ENCODE data around the gene MYO7B.
A peak's percentile ranks its signal among the peaks of the same experiment; 100 is the strongest.

The MYO7B gene

GRCh38 chr2:127590386-127591190, 55.1 kb downstream of the MYO7B start:
- no peak for DNase-seq

- peak; percentile 52 for DNase-seq
Observed at GRCh38 chr2:127591221-127591923, 55.9 kb downstream of the MYO7B start.

- no peak for DNase-seq
Observed at GRCh38 chr2:127592761-127593227, 57.3 kb downstream of the MYO7B start.

- no peak for DNase-seq
Observed at GRCh38 chr2:127593228-127594115, 58.0 kb downstream of the MYO7B start.

GRCh38 chr2:127594116-127594591, 58.7 kb downstream of the MYO7B start:
- DNase-seq: no peak

GRCh38 chr2:127596311-127597045, 61.0 kb downstream of the MYO7B start:
- DNase-seq: no peak

- no peak for DNase-seq
Observed at GRCh38 chr2:127597046-127597983, 61.8 kb downstream of the MYO7B start.

- no peak for DNase-seq
Observed at GRCh38 chr2:127597984-127598380, 62.5 kb downstream of the MYO7B start.

GRCh38 chr2:127598711-127599110, 63.2 kb downstream of the MYO7B start:
- no peak for DNase-seq

GRCh38 chr2:127599211-127599610, 63.7 kb downstream of the MYO7B start:
- no peak for DNase-seq

- DNase-seq: no peak
Observed at GRCh38 chr2:127604986-127605385, 69.5 kb downstream of the MYO7B start.

- DNase-seq: no peak
Observed at GRCh38 chr2:127605691-127606263, 70.3 kb downstream of the MYO7B start.

- DNase-seq: no peak
Observed at GRCh38 chr2:127606625-127607398, 71.3 kb downstream of the MYO7B start.

- DNase-seq: no peak
Observed at GRCh38 chr2:127607399-127607908, 72.0 kb downstream of the MYO7B start.

GRCh38 chr2:127608061-127609030, 72.9 kb downstream of the MYO7B start:
- no peak for DNase-seq

- no peak for DNase-seq
Observed at GRCh38 chr2:127609031-127609751, 73.7 kb downstream of the MYO7B start.

- no peak for DNase-seq
Observed at GRCh38 chr2:127609818-127610217, 74.3 kb downstream of the MYO7B start.

GRCh38 chr2:127610561-127610960, 75.1 kb downstream of the MYO7B start:
- DNase-seq: no peak

Data from GDM1 (cell line).